Measurements from ENCODE around the gene ASZ1.
"Not testable (repeated sequence)": the region's sequence is repeated elsewhere in the genome, so short reads cannot be mapped to it uniquely, and the experiment has no call there.

ASZ1 gene, protein sequence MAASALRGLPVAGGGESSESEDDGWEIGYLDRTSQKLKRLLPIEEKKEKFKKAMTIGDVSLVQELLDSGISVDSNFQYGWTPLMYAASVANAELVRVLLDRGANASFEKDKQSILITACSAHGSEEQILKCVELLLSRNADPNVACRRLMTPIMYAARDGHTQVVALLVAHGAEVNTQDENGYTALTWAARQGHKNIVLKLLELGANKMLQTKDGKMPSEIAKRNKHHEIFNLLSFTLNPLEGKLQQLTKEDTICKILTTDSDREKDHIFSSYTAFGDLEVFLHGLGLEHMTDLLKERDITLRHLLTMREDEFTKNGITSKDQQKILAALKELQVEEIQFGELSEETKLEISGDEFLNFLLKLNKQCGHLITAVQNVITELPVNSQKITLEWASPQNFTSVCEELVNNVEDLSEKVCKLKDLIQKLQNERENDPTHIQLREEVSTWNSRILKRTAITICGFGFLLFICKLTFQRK

DNA sequence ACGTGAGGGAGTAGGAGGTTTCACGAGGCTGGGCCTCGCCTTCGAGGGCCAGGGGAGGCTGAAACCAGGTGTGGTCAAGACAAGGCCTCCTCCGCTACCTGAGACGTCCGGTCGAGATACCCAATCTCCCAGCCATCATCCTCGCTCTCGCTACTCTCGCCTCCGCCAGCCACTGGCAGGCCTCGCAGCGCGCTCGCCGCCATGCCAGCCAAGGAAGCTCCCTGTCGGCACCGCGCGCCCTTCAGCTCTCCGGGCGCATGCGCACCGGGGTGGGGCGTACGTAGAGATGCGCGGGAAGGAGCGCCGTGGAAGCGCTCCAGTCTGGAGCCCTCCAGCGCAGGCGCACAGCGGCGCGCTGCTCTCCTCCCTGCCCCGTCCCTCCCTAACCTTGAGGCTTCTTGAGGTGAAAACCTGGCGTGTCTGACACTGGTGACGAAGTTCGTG, at the start of gene ASZ1:
Gene ASZ1 (minus strand): TSS at position 236 of the 444 bp plus-strand sequence. CDS start 33 bp downstream, at position 203.
- no peak for DNase-seq (ENCODE audit: low read depth in 3 of 3)

DNA sequence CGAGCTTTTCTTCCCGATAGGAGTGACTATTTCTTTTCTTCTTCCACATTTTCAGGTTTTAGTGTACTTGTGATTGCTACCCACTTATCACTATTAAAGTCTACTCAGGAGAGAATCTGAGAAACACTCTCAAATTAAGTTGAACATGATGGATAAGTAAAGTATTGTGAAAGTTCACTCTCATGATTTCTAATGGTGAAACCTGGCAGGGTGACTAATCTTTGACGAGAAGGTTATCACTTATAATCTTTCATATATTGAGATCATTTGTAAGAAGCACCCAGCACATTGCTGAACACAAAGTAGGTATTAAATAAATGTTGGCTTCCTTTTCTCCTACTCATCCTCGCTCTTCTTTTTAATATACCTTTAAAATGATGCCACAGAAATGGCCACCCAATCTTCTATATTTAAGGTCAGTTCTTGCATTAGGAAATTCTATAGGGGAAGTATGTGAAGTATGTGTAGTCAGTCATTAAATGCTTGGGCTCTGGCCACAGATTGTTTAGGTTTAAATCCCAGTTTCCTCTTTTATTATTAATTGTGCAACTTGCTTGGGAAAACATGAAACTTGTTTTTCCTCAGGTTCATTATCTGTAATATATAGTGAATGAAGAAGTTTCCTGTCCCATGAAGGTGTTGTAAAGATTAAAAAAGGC, 49.4 kb upstream of the ASZ1 start:
- DNase-seq (ENCODE audit: low read depth in 3 of 3) = no peak

DNA sequence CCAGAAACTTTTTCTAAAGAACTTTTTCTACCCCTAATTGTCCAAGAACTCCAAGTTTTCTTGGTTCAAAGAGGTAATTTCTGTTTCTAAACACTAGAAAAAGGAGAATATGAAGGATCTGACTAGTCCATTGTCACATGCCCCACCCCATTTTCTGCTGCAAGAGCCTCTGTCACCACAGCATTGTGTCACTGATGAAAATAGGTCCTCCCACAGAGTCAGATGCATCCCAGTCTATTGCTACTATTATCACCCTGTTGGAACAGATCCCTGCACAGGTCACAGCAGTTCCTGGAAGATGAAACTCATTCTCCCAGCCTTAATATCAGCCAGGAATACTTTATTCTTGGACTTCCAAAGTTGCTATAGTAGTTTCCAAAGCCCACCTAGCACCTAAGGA, 45.0 kb upstream of the ASZ1 start:
- DNase-seq (ENCODE audit: low read depth in 3 of 3) = no peak

DNA sequence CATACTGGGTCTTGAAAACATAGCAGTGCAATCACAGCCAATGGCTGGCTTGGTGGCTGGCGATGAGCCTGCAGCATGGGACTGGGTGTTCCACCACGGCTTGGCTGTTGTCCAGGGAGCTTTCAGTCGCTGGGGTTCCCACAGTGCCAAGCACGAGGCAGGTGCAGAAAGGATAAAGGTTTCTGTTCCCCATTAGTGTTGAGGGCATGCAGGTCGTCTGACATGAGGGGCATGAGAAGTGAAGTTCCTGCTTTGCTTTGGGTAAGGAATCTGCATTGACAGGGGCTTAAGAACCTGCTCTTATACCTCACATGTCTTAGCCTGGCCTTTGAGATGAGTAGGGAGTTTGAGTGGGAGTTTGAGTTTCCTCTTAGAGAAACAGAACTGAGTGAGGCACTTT, 43.5 kb upstream of the ASZ1 start:
- DNase-seq (ENCODE audit: low read depth in 3 of 3) = no peak

DNA sequence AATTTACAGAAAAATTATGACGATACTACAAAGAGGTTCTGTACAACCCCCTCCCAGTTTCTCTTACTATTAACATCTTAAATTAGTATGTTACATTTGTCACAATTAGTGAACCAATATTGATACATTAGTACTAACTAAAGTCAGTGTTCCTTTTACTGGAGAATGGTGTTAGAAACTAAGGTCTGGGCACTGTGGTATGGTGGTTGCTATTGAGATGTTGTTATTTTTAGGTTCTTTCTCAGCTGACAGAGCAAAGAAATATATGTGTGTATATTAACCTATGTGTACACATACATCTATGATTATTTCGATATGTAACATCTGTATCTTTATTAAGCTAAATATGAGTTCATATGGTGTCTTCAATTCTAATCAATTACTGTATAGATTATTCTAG, 40.9 kb upstream of the ASZ1 start:
- DNase-seq (ENCODE audit: low read depth in 3 of 3) = no peak

DNA sequence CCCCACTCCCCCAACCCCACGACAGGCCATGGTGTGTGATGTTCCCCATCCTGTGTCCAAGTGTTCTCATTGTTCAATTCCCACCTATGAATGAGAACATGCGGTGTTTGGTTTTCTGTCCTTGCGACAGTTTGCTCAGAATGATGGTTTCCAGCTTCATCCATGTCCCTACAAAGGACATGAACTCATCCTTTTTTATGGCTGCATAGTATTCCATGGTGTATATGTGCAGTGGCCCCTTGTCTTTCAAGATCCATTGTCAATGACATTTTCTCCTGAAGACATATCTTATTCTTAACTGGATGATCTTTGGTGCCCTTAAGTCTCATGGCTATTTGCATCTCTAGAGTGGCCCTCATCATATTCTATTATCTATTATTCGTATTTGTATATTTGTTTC, 33.5 kb upstream of the ASZ1 start:
- DNase-seq (ENCODE audit: low read depth in 3 of 3) = not testable (repeated sequence)

DNA sequence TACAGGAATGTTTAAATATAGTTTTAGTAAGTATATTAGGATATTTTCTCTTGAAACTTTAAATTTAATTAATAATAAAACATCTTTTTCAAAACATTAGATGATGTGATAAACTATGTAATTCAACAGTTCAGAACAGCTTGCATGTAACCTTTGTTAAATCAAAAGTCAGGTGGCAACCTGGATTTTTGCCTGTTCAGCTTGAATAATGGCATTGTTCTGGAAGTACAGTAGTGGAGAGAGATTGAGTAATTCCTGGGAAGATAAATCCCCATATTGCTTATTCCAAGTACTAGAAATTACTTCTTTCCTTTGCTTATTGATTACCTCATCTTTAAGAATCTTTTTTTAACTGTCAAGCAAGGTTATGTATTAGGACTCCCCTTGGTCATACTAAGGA, 32.4 kb upstream of the ASZ1 start:
- DNase-seq (ENCODE audit: low read depth in 3 of 3) = no peak

DNA sequence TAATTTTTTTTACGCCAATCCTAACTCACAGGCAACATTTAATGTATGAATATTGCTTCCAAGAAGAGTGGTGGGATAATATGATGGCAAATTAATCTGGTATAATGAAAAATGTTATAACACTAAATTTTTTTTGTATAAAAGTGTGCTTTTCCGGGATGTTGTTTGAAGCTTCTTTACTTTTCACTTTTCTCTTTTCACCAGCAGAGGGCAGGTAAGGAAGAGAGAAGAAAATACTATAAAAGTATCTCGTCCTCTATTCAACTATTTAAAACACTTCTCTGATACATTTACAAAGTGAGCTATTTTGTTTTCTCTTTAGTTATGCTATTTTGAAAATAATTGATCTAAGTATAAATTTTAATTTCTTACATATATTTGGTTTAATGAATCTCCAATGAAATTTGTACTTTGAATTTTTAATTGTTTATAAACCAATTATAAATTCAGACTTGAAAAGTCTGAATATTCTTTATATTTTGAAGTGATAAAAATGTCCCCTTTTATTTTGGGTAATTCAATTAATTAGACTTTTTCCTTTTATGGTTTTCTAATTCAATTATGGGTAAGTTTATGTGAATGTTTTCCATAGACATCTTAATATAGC, 31.8 kb upstream of the ASZ1 start:
- no peak for DNase-seq (ENCODE audit: low read depth in 3 of 3)

DNA sequence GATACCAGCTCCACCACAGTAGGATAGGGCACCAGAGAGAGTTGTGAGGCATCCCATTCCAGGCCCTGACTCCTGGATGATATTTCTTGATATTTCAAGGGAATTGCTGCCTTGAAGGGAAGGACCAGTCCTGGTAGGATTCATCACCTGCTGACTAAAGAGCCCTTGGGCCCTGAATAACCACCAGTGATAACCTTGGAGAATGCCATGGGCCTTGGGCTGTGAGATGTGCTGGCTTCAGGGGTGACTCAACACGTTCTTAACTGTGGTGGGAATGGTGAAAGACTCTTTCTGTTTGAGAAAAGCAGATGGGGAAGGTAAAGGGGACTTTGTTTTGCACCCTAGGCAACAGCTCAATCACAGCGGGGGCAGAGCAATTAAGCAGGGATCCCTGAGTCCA, 21.4 kb upstream of the ASZ1 start:
- DNase-seq (ENCODE audit: low read depth in 3 of 3) = no peak

DNA sequence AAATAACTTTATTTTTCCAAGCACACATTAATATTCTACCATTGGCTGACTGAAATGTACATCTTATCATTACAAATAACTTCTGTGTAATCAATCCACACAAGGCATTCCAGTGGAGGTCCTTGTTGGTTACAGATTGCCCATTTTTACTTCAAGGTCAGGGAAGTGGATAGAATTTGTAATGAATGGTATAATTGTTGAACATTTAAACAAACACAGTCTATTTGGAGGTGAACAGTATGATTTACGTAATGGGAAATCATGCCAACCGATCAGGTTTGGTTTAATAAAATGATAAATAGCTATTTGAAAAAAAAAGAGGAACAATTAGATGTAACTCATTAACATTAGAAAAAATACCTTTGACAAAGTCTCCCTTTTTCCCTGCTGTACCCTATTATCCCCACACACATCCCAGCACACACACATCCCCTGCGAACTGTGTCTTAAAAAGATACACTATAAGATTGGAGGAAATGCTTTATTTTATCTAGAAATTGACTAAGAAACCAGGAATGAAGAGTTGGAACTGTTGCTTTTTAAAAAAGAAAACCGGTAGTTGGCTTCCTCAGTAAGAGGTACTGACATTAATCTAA, 19.0 kb upstream of the ASZ1 start:
- DNase-seq (ENCODE audit: low read depth in 3 of 3) = no peak

DNA sequence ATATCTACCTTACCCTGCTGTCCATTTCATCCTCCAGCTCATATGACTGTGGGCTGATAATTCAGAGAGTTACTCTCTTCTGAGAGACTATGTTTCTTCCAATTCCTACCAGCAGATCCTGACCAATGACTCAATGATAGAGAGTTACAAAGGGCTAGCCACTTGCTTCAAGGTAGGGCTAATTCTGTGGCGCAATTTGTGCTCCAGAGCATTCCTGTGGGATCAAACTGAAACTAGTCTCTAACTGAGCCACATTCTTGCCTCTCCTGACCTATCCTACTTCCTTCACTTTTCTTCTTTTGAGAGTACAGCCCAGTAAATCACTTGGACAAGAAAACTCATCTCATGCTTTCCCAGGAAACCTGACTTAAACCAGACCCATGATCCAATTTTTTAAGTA, 17.9 kb upstream of the ASZ1 start:
- DNase-seq (ENCODE audit: low read depth in 3 of 3) = no peak

DNA sequence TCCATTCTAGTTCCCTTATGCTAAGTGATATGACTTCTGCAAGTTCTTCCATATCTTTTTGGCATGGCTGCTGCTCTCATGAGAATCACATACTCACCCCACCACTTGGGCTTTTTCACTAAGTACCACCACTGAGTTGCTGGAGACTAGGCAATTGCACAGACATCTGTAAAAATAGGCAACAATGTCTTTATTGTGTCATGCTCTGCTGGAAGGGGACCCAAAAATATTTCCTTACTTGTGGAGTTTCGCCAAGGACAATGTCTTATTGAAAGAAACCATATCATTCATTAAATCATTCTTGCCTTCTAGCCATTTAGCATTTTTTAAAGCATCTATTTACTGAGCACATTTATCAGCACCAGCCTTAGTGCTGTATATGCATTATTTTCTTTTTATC, 17.4 kb upstream of the ASZ1 start:
- DNase-seq (ENCODE audit: low read depth in 3 of 3) = no peak

DNA sequence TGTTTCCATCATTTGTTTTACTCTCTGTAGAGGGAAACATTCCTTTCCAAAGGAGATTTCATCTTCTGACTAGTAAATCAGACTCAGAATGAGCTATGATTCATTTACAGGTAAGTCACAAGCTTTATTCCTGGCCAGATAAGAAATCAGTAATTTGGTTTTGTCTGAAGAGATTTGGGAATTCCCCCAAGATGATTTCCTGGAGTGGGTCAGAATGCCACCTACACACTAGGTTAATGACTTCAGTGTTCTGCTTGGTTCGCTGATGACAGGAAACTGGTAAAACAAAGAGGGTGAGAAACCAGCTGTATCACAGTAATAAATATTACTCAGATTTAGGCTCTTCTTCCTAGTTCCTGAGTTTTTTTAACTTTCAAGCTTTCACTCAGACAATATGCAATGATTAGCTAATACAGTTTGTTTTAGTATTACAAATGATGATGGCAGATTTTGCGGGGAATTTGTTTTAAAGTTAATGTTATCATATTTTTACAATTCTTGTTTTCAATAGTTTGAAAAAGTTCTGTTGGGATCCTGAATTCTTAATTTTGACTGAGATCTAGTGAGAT, 8.3 kb upstream of the ASZ1 start:
- no peak for DNase-seq (ENCODE audit: low read depth in 3 of 3)

DNA sequence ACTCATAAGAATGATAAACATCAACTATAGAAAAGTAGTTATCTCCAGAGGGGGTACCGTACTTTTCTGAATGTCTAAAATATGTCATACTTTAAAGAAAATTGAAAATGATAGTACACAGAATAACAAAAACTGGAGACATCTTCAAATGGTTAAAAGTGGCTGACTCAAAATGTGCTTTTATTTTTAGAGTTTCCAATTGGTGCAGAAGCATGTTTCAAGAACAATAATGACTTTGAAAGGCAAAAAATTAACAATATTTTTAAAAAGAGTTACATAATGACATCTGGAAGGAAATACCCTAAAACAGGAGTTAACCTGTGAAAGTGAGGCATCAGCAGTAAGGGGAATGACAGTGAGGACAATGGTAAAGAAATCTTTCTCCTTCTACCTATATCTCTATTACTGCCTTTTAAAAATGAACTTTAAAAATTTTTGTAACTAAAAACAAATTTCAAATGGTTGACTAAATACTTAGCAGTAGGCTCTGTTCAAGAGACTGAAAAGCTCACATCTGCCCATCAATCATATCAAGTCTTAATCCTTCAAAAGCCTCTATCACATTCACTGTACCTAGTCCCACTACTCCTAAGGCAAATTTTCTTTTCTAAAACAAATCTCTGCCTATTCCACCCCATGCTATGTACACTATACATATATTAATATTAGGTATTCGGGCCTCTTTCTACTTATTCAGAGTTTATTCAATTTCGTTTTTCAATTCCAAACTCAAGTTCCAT, 3.0 kb downstream of the ASZ1 start:
- no peak for DNase-seq (ENCODE audit: low read depth in 3 of 3)

DNA sequence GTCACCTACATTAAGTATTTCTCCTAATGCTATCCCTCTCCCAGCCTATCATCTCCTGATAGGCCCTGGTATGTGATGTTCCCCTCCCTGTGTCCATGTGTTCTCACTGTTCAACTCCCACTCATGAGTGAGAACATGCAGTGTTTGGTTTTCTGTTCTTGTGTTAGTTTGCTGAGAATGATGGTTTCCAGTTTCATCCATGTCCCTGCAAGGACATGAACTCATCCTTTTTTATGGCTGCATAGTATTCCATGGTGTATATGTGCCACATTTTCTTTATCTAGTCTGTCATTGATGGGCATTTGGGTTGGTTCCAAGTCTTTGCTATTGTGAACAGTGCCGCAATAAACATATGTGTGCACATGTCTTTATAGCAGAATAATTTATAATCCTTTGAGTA, 12.7 kb downstream of the ASZ1 start:
- DNase-seq (ENCODE audit: low read depth in 3 of 3) = not testable (repeated sequence)

DNA sequence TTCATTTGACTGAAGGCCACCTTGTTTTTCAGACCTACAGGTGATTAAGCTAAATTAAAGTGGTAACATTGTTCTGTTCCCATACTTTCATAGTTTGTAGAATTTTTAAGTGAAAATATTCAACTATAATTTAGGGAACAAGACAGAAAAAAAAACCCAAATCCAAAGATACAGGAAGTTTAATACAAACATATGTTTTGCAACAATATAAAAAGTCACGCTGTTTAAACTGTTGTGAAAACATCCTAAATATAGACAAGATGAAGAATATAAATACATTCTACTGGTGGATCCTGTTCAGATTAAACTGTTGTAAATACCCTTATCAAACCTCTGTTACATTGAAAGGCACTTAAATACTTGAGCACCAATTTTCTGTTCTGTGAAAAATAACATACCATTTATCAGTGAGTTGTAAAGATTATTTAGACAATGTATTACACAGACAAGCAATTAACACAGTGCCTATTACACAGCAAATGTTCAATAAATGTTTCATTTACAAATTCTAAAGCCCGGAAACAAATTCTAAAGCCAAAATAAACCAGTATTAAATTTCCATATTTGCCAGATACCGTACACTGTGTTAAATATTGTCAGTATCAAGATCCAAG, 14.2 kb downstream of the ASZ1 start:
- DNase-seq (ENCODE audit: low read depth in 3 of 3) = no peak

DNA sequence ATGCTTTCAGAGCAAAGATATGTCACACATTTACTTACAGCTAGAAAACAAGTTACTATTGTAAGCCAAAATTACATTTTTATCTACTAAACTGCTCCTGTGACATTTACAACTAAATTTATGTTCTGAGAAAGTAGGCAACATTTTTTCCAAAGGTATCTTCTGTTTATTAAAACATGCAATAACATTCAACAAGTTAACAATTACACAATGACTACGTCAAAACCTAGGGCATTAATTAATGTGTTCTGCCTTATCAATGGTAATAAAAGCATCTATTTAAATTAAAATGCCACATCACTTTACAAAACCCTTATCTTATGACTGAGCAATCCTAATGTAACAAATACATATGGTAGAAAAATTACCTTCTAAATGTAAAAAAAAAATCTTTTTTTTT, 14.9 kb downstream of the ASZ1 start:
- no peak for DNase-seq (ENCODE audit: low read depth in 3 of 3)

DNA sequence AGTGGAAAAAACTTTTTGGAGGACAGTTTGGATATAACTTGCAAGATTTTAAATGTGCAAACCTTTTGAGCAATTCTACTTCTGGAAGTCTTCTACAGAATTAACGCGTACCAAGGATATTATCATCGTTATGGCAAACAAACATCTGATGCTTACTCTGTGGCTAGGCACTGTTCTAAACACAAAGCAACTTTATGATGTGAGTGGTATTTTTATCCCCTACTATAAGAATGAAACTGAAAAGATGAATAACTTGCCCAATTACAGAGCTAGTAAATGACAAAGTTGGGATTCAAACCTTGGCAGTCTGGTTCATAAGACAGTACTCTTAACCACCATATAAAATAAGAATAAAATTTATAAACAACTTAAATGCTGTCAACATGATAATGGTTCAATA, 15.8 kb downstream of the ASZ1 start:
- DNase-seq (ENCODE audit: low read depth in 3 of 3) = no peak

DNA sequence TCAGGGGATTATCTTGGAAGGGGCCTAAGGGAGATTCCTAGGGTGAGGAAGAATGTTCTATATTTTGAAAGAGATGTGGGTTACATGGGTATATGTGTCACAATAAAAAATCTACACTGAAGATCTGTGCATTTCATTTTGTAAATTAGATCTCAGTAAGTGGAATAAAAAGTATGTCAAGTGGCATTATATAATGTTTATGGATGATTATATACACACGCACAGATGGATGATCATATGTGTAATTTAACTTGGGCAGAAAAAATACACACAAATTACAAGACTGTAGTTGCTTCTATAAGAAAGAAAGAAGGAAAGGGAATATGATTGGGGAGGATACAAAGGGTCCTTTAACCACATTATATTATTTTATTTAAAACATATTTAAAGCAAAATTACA, 18.5 kb downstream of the ASZ1 start:
- no peak for DNase-seq (ENCODE audit: low read depth in 3 of 3)

DNA sequence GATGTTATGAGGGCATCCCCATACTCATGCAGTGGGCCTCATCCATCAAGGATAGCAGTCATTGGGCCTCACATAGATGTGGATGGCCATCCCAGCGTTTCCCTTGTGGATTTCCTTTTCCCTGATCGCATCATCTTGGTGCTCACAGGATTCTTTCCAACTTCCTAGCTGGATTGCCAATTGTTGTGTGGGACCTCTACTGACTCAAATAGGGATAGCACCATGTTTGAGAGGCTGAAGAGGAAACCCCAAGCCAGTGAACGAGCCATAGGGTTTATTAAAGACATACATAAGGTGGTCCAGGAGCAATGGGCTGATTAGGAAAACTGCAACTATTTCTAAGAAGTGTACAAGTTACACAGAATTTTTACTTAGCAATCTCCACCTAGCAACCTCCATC, 21.8 kb downstream of the ASZ1 start:
- DNase-seq (ENCODE audit: low read depth in 3 of 3) = no peak

DNA sequence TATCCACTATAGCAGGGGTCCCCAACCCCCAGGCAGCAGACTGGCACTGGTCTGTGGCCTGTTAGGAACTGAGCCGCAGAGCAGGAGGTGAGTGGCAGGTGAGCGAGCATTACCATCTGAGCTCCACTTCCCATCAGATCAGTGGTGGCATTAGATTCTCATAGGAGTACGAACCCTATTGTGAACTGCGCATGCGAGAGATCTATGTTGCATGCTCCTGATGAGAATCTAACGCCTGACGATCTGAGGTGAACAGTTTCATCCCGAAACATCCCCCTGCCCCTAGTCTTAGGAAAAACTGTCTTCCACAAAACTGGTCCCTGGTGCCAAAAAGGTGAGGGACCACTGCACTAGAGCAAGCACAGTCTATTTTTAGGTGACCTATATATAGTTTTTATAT, 23.6 kb downstream of the ASZ1 start:
- DNase-seq (ENCODE audit: low read depth in 3 of 3) = no peak

Data from stimulated activated CD4-positive, alpha-beta T cell treated with anti-CD3 and anti-CD28 coated beads, TNF-alpha, amount 100 ng/mL, for 4 hours (primary cell).